ENCODE data around the gene SPATA31D3. TPM values are rescaled to one million over a fixed set of nuclear protein-coding genes. Genes with fewer than 3 reads are reported as not detected.
"Not testable (repeated sequence)": the region's sequence is repeated elsewhere in the genome, so short reads cannot be mapped to it uniquely, and the experiment has no call there.

Gene SPATA31D3
- not detected for polyA plus RNA-seq (ENCODE audit: insufficient read length)

- not testable (repeated sequence) for DNase-seq (ENCODE audit: low read depth)
These were observed at the start of gene SPATA31D3 for GRCh38 chr9:81943393-81943792. SPATA31D3 (plus strand) TSS chr9:81943500; CDS start chr9:81943586, 86 bp downstream.

- no peak for DNase-seq (ENCODE audit: low read depth)
These were observed 49.4 kb upstream of the SPATA31D3 start for GRCh38 chr9:81893929-81894328.

- no peak for DNase-seq (ENCODE audit: low read depth)
These were observed 48.4 kb upstream of the SPATA31D3 start for GRCh38 chr9:81894891-81895290.

GRCh38 chr9:81896070-81896469 lies 47.2 kb upstream of the SPATA31D3 start:
- DNase-seq (ENCODE audit: low read depth): no peak

- no peak for DNase-seq (ENCODE audit: low read depth)
These were observed 44.4 kb upstream of the SPATA31D3 start for GRCh38 chr9:81898851-81899250.

GRCh38 chr9:81902196-81902595 lies 41.1 kb upstream of the SPATA31D3 start:
- DNase-seq (ENCODE audit: low read depth): peak; percentile 28

- no peak for DNase-seq (ENCODE audit: low read depth)
These were observed 40.7 kb upstream of the SPATA31D3 start for GRCh38 chr9:81902626-81903025.

GRCh38 chr9:81906671-81907070 lies 36.6 kb upstream of the SPATA31D3 start:
- DNase-seq (ENCODE audit: low read depth): no peak

- DNase-seq (ENCODE audit: low read depth): no peak
These were observed 31.2 kb upstream of the SPATA31D3 start for GRCh38 chr9:81912135-81912534.

- DNase-seq (ENCODE audit: low read depth): no peak
These were observed 27.3 kb upstream of the SPATA31D3 start for GRCh38 chr9:81915801-81916505.

GRCh38 chr9:81918507-81918906 lies 24.8 kb upstream of the SPATA31D3 start:
- not testable (repeated sequence) for DNase-seq (ENCODE audit: low read depth)

GRCh38 chr9:81928305-81928704 lies 15.0 kb upstream of the SPATA31D3 start, which contains the start of gene SPATA31D4:
SPATA31D4 (plus strand) TSS chr9:81928428; CDS start chr9:81928514, 86 bp downstream.
- DNase-seq (ENCODE audit: low read depth): not testable (repeated sequence)

- not testable (repeated sequence) for DNase-seq (ENCODE audit: low read depth)
These were observed 13.2 kb upstream of the SPATA31D3 start for GRCh38 chr9:81930147-81930546.

GRCh38 chr9:81933547-81933946 lies 9.8 kb upstream of the SPATA31D3 start:
- not testable (repeated sequence) for DNase-seq (ENCODE audit: low read depth)

- DNase-seq (ENCODE audit: low read depth): not testable (repeated sequence)
These were observed 5.3 kb downstream of the SPATA31D3 start for GRCh38 chr9:81948650-81949049.

- DNase-seq (ENCODE audit: low read depth): no peak
These were observed 9.8 kb downstream of the SPATA31D3 start for GRCh38 chr9:81953096-81953495.

GRCh38 chr9:81955625-81956024 lies 12.3 kb downstream of the SPATA31D3 start:
- DNase-seq (ENCODE audit: low read depth): no peak

GRCh38 chr9:81964218-81965171 lies 21.2 kb downstream of the SPATA31D3 start:
- no peak for DNase-seq (ENCODE audit: low read depth)

- DNase-seq (ENCODE audit: low read depth): no peak
These were observed 24.7 kb downstream of the SPATA31D3 start for GRCh38 chr9:81968026-81968425.

GRCh38 chr9:81969971-81970370 lies 26.7 kb downstream of the SPATA31D3 start:
- DNase-seq (ENCODE audit: low read depth): no peak

GRCh38 chr9:81971727-81972126 lies 28.4 kb downstream of the SPATA31D3 start:
- DNase-seq (ENCODE audit: low read depth): no peak

GRCh38 chr9:81974764-81975163 lies 31.5 kb downstream of the SPATA31D3 start:
- no peak for DNase-seq (ENCODE audit: low read depth)

Data from forelimb muscle (tissue), 1 donor.